Kidney (tissue), 14 donors: ENCODE measurements around the gene IL2RG. TPM values are rescaled to one million over a fixed set of nuclear protein-coding genes. Genes with fewer than 3 reads are reported as not detected.

ENCODE experiments used
- DNase-seq, 5 donors: peaks; one replicate each; pipeline ENCODE4 v3.0.0-alpha.2; 2013 to 2020
- FAIRE-seq: peaks from 2 replicates; lab custom pipeline; 2012; peaks lifted over from hg19 to GRCh38; lab: Jason Lieb, UNC
- H3K27ac ChIP-seq, 2 donors: one replicate each; pipeline ENCODE4 v1.7.0; 2013; ENCODE audit warnings: low read depth in 2 of 2, low read length in 2 of 2, inconsistent platforms in 1 of 2
- H3K27me3 ChIP-seq: one replicate; pipeline ENCODE4 v1.7.1; 2013; ENCODE audit warnings: low read length, inconsistent platforms; ENCODE audit not compliant: control insufficient read depth, insufficient read depth
- H3K36me3 ChIP-seq, 3 donors: one replicate each; pipeline versions ENCODE4 v1.7.0 to v1.7.1; 2013; ENCODE audit warnings: low read length in 3 of 3, control low read depth in 1 of 3, inconsistent platforms in 1 of 3; ENCODE audit not compliant: insufficient read depth in 3 of 3, control insufficient read depth in 2 of 3
- H3K4me1 ChIP-seq, 3 donors: one replicate each; pipeline versions ENCODE4 v1.7.0 to v1.7.1; 2013; ENCODE audit warnings: low read length in 3 of 3, inconsistent platforms in 1 of 3, low read depth in 1 of 3; ENCODE audit not compliant: control insufficient read depth in 2 of 3, insufficient read depth in 2 of 3
- H3K4me3 ChIP-seq, 3 donors: one replicate each; pipeline versions ENCODE4 v1.7.0 to v1.8.1; 2013; ENCODE audit warnings: low read length in 3 of 3, control low read depth in 1 of 3, inconsistent platforms in 1 of 3
- H3K9ac ChIP-seq, 3 donors: one replicate each; pipeline versions ENCODE4 v1.7.0 to v1.7.1; 2013; ENCODE audit warnings: low read length in 3 of 3, control low read depth in 1 of 3, inconsistent platforms in 1 of 3
- H3K9me3 ChIP-seq, 3 donors: one replicate each; pipeline versions ENCODE4 v1.7.0 to v1.7.1; 2013; ENCODE audit warnings: low read length in 3 of 3, control low read depth in 1 of 3, inconsistent platforms in 1 of 3; ENCODE audit not compliant: control insufficient read depth in 2 of 3, insufficient read depth in 1 of 3
- intact Hi-C: fragments of 100-400 bp; cut with DNase I; formaldehyde crosslinking; loops from one replicate; pipeline ENCODE4 v1.11.1; 2022
- polyA plus RNA-seq: library from polyadenylated mRNA; stranded (reverse); fragments of 350-450 nt; fragmentation: Illumina TruSeq; extraction: RNeasy Lipid Tissue Mini Kit (QIAGEN cat#74804); gene quantifications from one replicate; pipeline ENCODE4 v1.2.3, GENCODE V29; 2014; ENCODE audit warnings: low read depth, low replicate concordance; ENCODE audit not compliant: insufficient read depth
- total RNA-seq: library from RNA; stranded (reverse); fragmentation: NEBNext Ultra II Directional; extraction: Animal tissue kit (Norgen Biotek cat#: 25700); gene quantifications from one replicate; pipeline ENCODE4 v1.2.1, GENCODE V29; 2021
- TF ChIP-seq, protein P1 (sequence below): IDR thresholded peaks from 3 replicates; pipeline ENCODE4 v1.5.1; 2012; ENCODE audit warnings: mild to moderate bottlenecking, moderate library complexity, borderline replicate concordance; ENCODE audit not compliant: insufficient read depth; ENCODE audit errors: extremely low read depth
- donor health status: control.
- donor health status: control.
- donor health status: control.
- donor health status: control.
- donor health status: control.
- donor health status: DM: yes; HTN: yes; CAD: no.
- donor health status: Normal renal cell carcinoma (clear cell type).

The IL2RG gene
- total and polyA plus RNA-seq, 2 donors from 2014 or later, result 3.1 to 15.0 TPM

DNA sequence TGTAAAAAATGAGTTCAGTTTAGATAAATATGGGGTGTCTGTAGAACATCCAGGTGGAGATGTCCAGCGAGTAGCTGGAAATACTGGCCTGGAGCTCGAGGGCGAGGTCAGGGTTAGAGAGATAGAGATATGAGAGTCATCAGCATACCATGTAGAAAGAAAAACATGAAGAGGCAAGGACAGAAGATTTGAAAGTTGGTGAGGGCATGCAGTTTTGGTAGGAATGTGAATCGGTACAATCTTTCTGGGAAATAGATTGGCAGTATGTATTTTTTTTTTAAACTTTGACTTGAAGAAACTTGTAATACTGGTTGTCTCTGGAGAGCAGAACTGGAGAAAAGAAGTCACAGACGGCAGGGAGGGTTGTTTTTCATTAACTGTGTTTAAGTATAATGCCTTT, 40.8 kb downstream of the IL2RG start:
- Histone ChIP-seq H3K4me1 (peaks cover 0 to 2% (median 0%) of the 10 kb centered on the region in 3 donors), H3K27me3 (no peaks in the 10 kb centered on the region), H3K4me3 (no peak overlapping the region), H3K27ac (no peak overlapping the region), H3K9me3 (no peaks in the 10 kb centered on the region), H3K36me3 (no peaks in the 10 kb centered on the region), H3K9ac (no peak overlapping the region)
- DNase-seq (no peak), FAIRE-seq (no peak)
- TF ChIP-seq, protein P1, sequence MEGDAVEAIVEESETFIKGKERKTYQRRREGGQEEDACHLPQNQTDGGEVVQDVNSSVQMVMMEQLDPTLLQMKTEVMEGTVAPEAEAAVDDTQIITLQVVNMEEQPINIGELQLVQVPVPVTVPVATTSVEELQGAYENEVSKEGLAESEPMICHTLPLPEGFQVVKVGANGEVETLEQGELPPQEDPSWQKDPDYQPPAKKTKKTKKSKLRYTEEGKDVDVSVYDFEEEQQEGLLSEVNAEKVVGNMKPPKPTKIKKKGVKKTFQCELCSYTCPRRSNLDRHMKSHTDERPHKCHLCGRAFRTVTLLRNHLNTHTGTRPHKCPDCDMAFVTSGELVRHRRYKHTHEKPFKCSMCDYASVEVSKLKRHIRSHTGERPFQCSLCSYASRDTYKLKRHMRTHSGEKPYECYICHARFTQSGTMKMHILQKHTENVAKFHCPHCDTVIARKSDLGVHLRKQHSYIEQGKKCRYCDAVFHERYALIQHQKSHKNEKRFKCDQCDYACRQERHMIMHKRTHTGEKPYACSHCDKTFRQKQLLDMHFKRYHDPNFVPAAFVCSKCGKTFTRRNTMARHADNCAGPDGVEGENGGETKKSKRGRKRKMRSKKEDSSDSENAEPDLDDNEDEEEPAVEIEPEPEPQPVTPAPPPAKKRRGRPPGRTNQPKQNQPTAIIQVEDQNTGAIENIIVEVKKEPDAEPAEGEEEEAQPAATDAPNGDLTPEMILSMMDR, result no peak
- intact Hi-C loops, result no loop called here

DNA sequence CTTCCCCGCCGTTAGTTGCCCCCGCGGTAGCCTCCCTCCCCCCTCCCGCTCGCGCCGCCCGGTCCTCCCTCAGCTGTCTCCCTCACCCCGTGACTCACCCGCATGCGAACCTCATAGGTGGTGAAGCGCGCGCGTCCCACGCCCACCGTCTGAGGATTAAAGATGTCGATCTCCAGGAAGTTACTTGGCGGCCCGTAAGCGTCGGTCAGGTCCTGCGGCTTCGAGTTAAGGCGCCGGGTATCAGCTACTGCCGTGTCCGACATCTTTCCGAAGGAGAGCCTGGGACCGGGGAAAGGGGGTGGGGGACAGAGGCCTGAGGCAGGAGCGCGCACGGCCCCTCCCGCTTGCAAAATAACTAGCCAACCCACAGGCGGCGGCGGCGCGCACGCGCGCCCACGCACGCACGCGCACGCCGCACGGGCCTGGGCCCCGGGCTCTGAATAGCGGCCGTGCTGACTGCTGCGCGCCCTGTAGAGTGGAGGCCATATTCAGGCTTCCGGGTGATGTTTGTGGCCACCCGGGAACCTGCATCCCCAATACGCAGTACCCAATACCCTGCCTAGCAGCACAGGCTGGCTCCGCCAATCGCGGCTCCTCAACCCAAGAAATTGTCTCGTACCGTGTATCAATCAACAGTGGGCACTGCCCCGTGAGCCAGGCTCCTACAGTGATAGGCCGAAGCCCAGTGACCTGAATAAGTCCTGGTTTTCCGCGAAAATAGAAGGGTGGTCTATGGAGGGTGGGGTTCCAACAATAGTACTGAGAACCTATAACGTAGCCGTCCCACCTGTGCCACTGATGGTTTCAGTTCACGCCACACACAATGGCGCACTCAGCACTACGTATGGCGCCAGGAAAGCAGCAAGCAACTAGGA, 43.1 kb downstream of the IL2RG start, which contains the start of gene SNX12:
Gene SNX12 (minus strand): TSS at position 291 of the 875 bp plus-strand sequence. CDS start 28 bp downstream, at position 263.
- DNase-seq (peak; percentile 94 to 97 (median 95)), FAIRE-seq (peak; percentile 74)
- intact Hi-C loops, result no loop called here
- TF ChIP-seq, protein P1, result peak; percentile 95
- H3K27ac ChIP-seq, result peak within 1 kb of the TSS; percentile 87 to 88
- peak within 1 kb of the TSS; percentile 71 to 82 (median 81) for H3K9ac ChIP-seq
- H3K36me3 ChIP-seq, result no peaks in the 10 kb centered on the region
- no peaks in the 10 kb centered on the region for H3K27me3 ChIP-seq
- H3K9me3 ChIP-seq, result no peaks in the 10 kb centered on the region
- H3K4me1 ChIP-seq, result peaks cover 0 to 2% (median 0%) of the 10 kb centered on the region in 3 donors
- H3K4me3 ChIP-seq, result peak within 1 kb of the TSS; percentile 92 to 94 (median 93)

DNA sequence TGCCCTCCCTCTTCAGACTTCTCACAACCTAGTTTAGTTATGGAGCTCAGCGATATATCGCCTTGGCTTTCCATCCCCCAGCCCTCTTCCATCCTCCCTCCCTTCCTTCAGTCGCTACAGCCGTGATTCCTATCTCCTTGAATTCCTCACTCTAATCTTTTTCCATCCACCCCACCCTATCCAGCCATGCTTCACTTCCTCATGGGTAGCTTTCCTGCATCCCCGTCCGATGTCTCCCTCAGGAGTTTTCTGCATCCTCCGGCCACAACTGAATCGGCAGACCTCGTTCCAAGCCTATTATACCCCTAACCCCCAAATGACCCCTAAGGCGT, 43.7 kb downstream of the IL2RG start:
- peaks cover 0 to under 1% (median 0%) of the 10 kb centered on the region in 3 donors for H3K36me3 ChIP-seq
- H3K9ac ChIP-seq, result peak overlapping the region; percentile 61 to 75 (median 71)
- FAIRE-seq (no peak), DNase-seq (no peak)
- H3K27ac ChIP-seq, result peak overlapping the region; percentile 87 to 88
- no peaks in the 10 kb centered on the region for H3K9me3 ChIP-seq
- intact Hi-C loops, result no loop called here
- H3K27me3 ChIP-seq, result no peaks in the 10 kb centered on the region
- H3K4me3 ChIP-seq, result peak overlapping the region; percentile 73 to 94 (median 93)
- TF ChIP-seq, protein P1, result no peak
- H3K4me1 ChIP-seq, result peaks cover 0 to 2% (median 0%) of the 10 kb centered on the region in 3 donors
